ENCODE results near the gene RCOR3. TPM values are rescaled to one million over a fixed set of nuclear protein-coding genes. Genes with fewer than 3 reads are reported as not detected.

The RCOR3 gene
- total RNA-seq, 1 donor from 2014 or later = 44.8 TPM

DNA sequence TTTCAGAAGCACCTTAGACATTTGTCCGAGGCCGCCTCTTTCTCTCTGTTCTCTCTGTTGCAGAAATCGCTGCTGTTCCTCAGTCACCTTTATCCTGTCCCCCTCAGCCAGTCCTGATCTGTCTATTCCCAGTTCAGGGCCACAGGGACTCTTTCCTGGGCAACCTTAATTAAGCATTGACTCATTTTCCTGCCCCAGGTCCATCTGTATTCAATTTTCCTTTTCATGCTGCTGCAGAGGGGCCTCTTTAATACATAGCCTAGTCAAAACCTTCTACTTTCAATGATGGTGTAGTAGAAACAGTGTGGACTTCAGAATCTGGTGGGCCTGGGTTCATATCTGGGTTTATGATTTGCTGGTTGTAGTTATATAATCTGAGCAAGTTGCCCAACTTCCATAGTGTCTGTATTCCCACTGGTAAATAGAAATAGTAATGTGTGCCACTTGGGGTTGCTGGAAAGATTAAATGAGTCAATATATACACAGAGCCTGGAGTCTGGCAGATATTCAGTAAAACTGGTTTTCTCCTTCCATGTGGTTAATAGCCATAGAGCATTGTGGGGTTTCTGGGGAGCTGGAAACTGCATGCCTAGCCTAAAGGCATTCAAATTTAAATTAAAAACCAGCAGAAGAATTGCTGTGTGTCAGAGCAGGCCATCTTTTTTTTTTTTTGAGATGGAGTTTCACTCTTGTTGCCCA lies 72.0 kb downstream of the RCOR3 start:
- Histone ChIP-seq H3K9ac (no peak overlapping the region), H3K4me3 (no peak overlapping the region), H3K27me3 (peaks cover 18% of the 10 kb centered on the region), H4K20me1 (ENCODE audit: low read depth) (peaks cover 12% of the 10 kb centered on the region), H3K36me3 (no peaks in the 10 kb centered on the region), H3K79me2 (ENCODE audit: low read depth) (peaks cover 50% of the 10 kb centered on the region), H3K9me3 (ENCODE audit: low read depth) (no peaks in the 10 kb centered on the region), H3K27ac (no peak overlapping the region), H3K4me1 (peaks cover 29% of the 10 kb centered on the region), H3K4me2 (no peak overlapping the region), H2AFZ (replicated peaks) (no peak overlapping the region), H3F3A (ENCODE audit: low read depth) (peaks cover 21% of the 10 kb centered on the region)
- no peak overlapping the region for H3K27ac Mint-ChIP-seq
- TF ChIP-seq, protein P1, sequence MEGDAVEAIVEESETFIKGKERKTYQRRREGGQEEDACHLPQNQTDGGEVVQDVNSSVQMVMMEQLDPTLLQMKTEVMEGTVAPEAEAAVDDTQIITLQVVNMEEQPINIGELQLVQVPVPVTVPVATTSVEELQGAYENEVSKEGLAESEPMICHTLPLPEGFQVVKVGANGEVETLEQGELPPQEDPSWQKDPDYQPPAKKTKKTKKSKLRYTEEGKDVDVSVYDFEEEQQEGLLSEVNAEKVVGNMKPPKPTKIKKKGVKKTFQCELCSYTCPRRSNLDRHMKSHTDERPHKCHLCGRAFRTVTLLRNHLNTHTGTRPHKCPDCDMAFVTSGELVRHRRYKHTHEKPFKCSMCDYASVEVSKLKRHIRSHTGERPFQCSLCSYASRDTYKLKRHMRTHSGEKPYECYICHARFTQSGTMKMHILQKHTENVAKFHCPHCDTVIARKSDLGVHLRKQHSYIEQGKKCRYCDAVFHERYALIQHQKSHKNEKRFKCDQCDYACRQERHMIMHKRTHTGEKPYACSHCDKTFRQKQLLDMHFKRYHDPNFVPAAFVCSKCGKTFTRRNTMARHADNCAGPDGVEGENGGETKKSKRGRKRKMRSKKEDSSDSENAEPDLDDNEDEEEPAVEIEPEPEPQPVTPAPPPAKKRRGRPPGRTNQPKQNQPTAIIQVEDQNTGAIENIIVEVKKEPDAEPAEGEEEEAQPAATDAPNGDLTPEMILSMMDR (IDR thresholded peaks at IDR 0.05) = no peak
- no peak for TF ChIP-seq EZH2 (IDR thresholded peaks at IDR 0.05)
- no peak for TF ChIP-seq EZH2phosphoT487 (IDR thresholded peaks at IDR 0.05)
- peaks cover 46% of the 10 kb centered on the region for H3K4me1 Mint-ChIP-seq
- H3K36me3 Mint-ChIP-seq = no peaks in the 10 kb centered on the region
- peaks cover 6% of the 10 kb centered on the region for H3K27me3 Mint-ChIP-seq (ENCODE audit: insufficient read depth, low read depth)
- no peak overlapping the region for H3K4me3 Mint-ChIP-seq
- DNase-seq (ENCODE audit: low spot score) = no peak
- no peaks in the 10 kb centered on the region for H3K9me3 Mint-ChIP-seq

- Mint-ChIP-seq H3K4me1 (peaks cover 43% of the 10 kb centered on the region), H3K9me3 (no peaks in the 10 kb centered on the region), H3K4me3 (no peak overlapping the region), H3K36me3 (no peaks in the 10 kb centered on the region), H3K27ac (no peak overlapping the region), H3K27me3 (ENCODE audit: insufficient read depth, low read depth) (peaks cover 6% of the 10 kb centered on the region)
- no peak overlapping the region for H3K9ac ChIP-seq
- no peaks in the 10 kb centered on the region for H3K9me3 ChIP-seq (ENCODE audit: low read depth)
- H3K36me3 ChIP-seq = no peaks in the 10 kb centered on the region
- peaks cover 50% of the 10 kb centered on the region for H3K79me2 ChIP-seq (ENCODE audit: low read depth)
- H3K4me3 ChIP-seq = no peak overlapping the region
- H3F3A ChIP-seq (ENCODE audit: low read depth) = peaks cover 21% of the 10 kb centered on the region
- no peak overlapping the region for H2AFZ ChIP-seq (replicated peaks)
- peaks cover 10% of the 10 kb centered on the region for H3K27me3 ChIP-seq
- H3K4me2 ChIP-seq = no peak overlapping the region
- peaks cover 12% of the 10 kb centered on the region for H4K20me1 ChIP-seq (ENCODE audit: low read depth)
- H3K27ac ChIP-seq = no peak overlapping the region
- H3K4me1 ChIP-seq = peaks cover 28% of the 10 kb centered on the region
- no peak for DNase-seq (ENCODE audit: low spot score)
- TF ChIP-seq, protein P1 (IDR thresholded peaks at IDR 0.05) = no peak
- TF ChIP-seq EZH2 (IDR thresholded peaks at IDR 0.05) (no peak), EZH2phosphoT487 (IDR thresholded peaks at IDR 0.05) (no peak)
These were observed 73.0 kb downstream of the RCOR3 start for GRCh38 chr1:211332036-211332616.

DNA sequence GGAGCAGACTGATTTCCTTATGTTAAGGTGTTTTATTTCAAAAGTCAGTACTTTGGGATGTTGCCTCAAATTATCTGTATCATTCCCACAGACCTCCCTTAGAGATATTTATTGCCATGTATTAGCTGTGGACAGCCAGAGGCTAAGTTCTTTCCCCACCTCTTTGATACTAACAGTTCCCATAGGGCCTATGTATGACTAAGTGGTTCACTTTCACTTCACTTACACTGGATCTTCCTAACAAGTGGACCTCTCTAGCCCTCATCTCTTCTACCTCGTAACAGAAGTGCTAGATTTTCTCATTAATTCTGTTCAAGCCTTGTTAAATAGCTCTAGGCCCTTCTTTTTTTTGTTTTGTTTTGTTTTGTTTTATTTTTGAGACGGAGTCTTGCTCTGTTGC lies 73.7 kb downstream of the RCOR3 start:
- no peak overlapping the region for H3K27ac ChIP-seq
- H3K4me1 Mint-ChIP-seq = peaks cover 39% of the 10 kb centered on the region
- H3F3A ChIP-seq (ENCODE audit: low read depth) = peaks cover 18% of the 10 kb centered on the region
- TF ChIP-seq, protein P1 (IDR thresholded peaks at IDR 0.05) = no peak
- TF ChIP-seq EZH2phosphoT487 (IDR thresholded peaks at IDR 0.05) = no peak
- no peak for TF ChIP-seq EZH2 (IDR thresholded peaks at IDR 0.05)
- no peaks in the 10 kb centered on the region for H3K9me3 Mint-ChIP-seq
- no peaks in the 10 kb centered on the region for H3K9me3 ChIP-seq (ENCODE audit: low read depth)
- H3K36me3 ChIP-seq = no peaks in the 10 kb centered on the region
- H3K4me3 ChIP-seq = no peak overlapping the region
- H3K27me3 ChIP-seq = peaks cover 3% of the 10 kb centered on the region
- H3K4me3 Mint-ChIP-seq = no peak overlapping the region
- no peak overlapping the region for H3K9ac ChIP-seq
- H3K79me2 ChIP-seq (ENCODE audit: low read depth) = peaks cover 45% of the 10 kb centered on the region
- peaks cover 12% of the 10 kb centered on the region for H4K20me1 ChIP-seq (ENCODE audit: low read depth)
- DNase-seq (ENCODE audit: low spot score) = no peak
- no peak overlapping the region for H3K27ac Mint-ChIP-seq
- peaks cover 6% of the 10 kb centered on the region for H3K27me3 Mint-ChIP-seq (ENCODE audit: insufficient read depth, low read depth)
- H3K4me2 ChIP-seq = no peak overlapping the region
- peaks cover 24% of the 10 kb centered on the region for H3K4me1 ChIP-seq
- H3K36me3 Mint-ChIP-seq = no peaks in the 10 kb centered on the region
- H2AFZ ChIP-seq (replicated peaks) = no peak overlapping the region
